Loucy (cell line): Measurements from ENCODE around the gene SDK1.

Experiments
- H2AFZ ChIP-seq: fragments of 200-600 bp; sonication (generic); 2 replicates; pipeline ENCODE4 v1.6.0; 2016; ENCODE audit warnings: antibody characterized with exemption, mild to moderate bottlenecking, low read length, moderate library complexity
- H3F3A ChIP-seq: fragments of 200-600 bp; 2 replicates; pipeline ENCODE4 v1.6.0; 2016; ENCODE audit warnings: antibody characterized with exemption, low read depth, mild to moderate bottlenecking
- H3K27me3 ChIP-seq: fragments of 200-600 bp; sonication (generic); 2 replicates; pipeline ENCODE4 v1.6.1; 2014; ENCODE audit warnings: low read length, mild to moderate bottlenecking; ENCODE audit not compliant: insufficient read depth, poor library complexity, severe bottlenecking
- H3K36me3 ChIP-seq: fragments of 200-600 bp; sonication (generic); 2 replicates; pipeline ENCODE4 v1.6.1; 2016; ENCODE audit warnings: low read length; ENCODE audit not compliant: insufficient read depth
- H3K4me1 ChIP-seq: fragments of 200-600 bp; sonication (generic); 2 replicates; pipeline ENCODE4 v1.5.1; 2014; ENCODE audit warnings: low read length, mild to moderate bottlenecking; ENCODE audit not compliant: insufficient read depth, poor library complexity, severe bottlenecking
- H3K4me2 ChIP-seq: fragments of 200-600 bp; sonication (generic); 2 replicates; pipeline ENCODE4 v1.6.0; 2014; ENCODE audit warnings: antibody characterized with exemption, low read length, low read depth, mild to moderate bottlenecking; ENCODE audit not compliant: poor library complexity, severe bottlenecking
- H3K4me3 ChIP-seq: fragments of 200-600 bp; sonication (generic); 2 replicates; pipeline ENCODE4 v1.5.1; 2014; ENCODE audit warnings: low read length, mild to moderate bottlenecking, mixed read lengths; ENCODE audit not compliant: poor library complexity, severe bottlenecking
- H3K79me2 ChIP-seq: fragments of 200-600 bp; sonication (generic); 2 replicates; pipeline ENCODE4 v1.6.1; 2014; ENCODE audit warnings: low read length; ENCODE audit not compliant: insufficient read depth
- H3K9ac ChIP-seq: fragments of 200-600 bp; sonication (generic); 2 replicates; pipeline ENCODE4 v1.6.0; 2014; ENCODE audit warnings: mild to moderate bottlenecking, low read depth, low read length, moderate library complexity; ENCODE audit not compliant: poor library complexity, severe bottlenecking
- H3K9me2 ChIP-seq: fragments of 200-600 bp; sonication (generic); replicated peaks from 2 replicates; pipeline ENCODE4 v1.6.1; 2016; ENCODE audit warnings: low read depth, low read length, mixed read lengths
- H3K9me3 ChIP-seq: fragments of 200-600 bp; sonication (generic); 2 replicates; pipeline ENCODE4 v1.6.1; 2014; ENCODE audit warnings: mild to moderate bottlenecking, antibody characterized with exemption, low read length, low read depth; ENCODE audit not compliant: insufficient read depth
- H4K20me1 ChIP-seq: fragments of 200-600 bp; sonication (generic); 2 replicates; pipeline ENCODE4 v1.6.0; 2014; ENCODE audit warnings: antibody characterized with exemption, low read length, mild to moderate bottlenecking; ENCODE audit not compliant: insufficient read depth, poor library complexity, severe bottlenecking
- EZH2phosphoT487 ChIP-seq: fragments of 200-600 bp; IDR thresholded peaks from 2 replicates; pipeline ENCODE4 v1.6.1; 2018; ENCODE audit warnings: antibody characterized with exemption, mild to moderate bottlenecking, moderate library complexity, borderline replicate concordance
- TF ChIP-seq, protein P1 (sequence below): fragments of 200-600 bp; sonication (generic); conservative IDR thresholded peaks from 2 replicates; pipeline ENCODE4 v1.5.1; 2014; ENCODE audit warnings: mild to moderate bottlenecking, antibody characterized with exemption, low read length

SDK1 gene

DNA sequence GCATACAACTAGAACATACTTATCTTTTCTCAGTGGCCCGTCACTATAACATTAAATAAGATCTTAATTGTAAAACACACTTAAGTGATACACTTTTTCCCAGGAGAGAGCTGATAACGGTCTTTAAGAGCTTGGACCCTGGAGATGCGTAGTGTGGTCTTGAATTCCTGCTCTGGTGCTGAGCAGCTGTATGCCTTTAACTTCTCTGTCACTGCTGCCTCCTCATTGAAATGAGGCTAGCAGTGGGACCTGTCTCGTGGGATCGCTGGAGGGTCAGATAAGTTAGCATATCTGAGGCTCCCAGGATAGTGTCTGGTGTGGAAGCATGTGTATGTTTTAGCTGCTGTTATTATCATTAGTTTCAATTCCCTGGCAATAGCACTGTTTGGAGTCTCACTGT, 194.9 kb downstream of the SDK1 start:
- Histone ChIP-seq H3K9me2 (no peaks in the 10 kb centered on the region), H3F3A (no peaks in the 10 kb centered on the region), H4K20me1 (no peaks in the 10 kb centered on the region), H3K4me3 (no peak overlapping the region), H2AFZ (no peak overlapping the region), H3K9me3 (peaks cover 3% of the 10 kb centered on the region; the same call in 1 of the 2 replicates), H3K36me3 (no peaks in the 10 kb centered on the region), H3K27me3 (no peaks in the 10 kb centered on the region), H3K9ac (no peak overlapping the region), H3K4me1 (no peaks in the 10 kb centered on the region), H3K79me2 (no peaks in the 10 kb centered on the region), H3K4me2 (no peak overlapping the region)
- TF ChIP-seq EZH2phosphoT487: no peak
- TF ChIP-seq, protein P1, sequence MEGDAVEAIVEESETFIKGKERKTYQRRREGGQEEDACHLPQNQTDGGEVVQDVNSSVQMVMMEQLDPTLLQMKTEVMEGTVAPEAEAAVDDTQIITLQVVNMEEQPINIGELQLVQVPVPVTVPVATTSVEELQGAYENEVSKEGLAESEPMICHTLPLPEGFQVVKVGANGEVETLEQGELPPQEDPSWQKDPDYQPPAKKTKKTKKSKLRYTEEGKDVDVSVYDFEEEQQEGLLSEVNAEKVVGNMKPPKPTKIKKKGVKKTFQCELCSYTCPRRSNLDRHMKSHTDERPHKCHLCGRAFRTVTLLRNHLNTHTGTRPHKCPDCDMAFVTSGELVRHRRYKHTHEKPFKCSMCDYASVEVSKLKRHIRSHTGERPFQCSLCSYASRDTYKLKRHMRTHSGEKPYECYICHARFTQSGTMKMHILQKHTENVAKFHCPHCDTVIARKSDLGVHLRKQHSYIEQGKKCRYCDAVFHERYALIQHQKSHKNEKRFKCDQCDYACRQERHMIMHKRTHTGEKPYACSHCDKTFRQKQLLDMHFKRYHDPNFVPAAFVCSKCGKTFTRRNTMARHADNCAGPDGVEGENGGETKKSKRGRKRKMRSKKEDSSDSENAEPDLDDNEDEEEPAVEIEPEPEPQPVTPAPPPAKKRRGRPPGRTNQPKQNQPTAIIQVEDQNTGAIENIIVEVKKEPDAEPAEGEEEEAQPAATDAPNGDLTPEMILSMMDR: no peak

- TF ChIP-seq EZH2phosphoT487: no peak
- TF ChIP-seq, protein P1: no peak
Observed at GRCh38 chr7:3497796-3498195, 196.7 kb downstream of the SDK1 start.

DNA sequence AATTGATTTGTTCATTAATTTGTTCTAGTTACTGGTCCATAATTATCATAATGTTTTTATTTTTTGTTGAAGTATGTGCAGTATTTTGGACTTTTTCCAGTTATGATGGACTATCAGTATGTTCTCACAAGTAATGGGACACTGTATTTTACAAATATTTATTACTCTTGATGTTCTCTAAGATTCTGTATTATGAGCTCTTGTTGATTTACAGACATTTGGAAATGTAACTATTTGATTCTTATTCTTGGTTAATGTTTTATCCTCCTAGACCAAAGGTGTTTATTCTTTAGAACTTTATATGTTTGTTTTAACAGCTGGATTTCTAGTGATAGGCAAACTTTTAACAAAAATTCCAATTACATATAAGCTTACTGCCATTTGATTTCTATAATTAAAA, 200.6 kb downstream of the SDK1 start:
- peaks cover 3% of the 10 kb centered on the region; the same call in 1 of the 2 replicates for H3K9me3 ChIP-seq
- no peaks in the 10 kb centered on the region for H3K27me3 ChIP-seq
- no peak overlapping the region for H3K4me3 ChIP-seq
- TF ChIP-seq, protein P1: no peak
- no peak for TF ChIP-seq EZH2phosphoT487
- no peaks in the 10 kb centered on the region for H4K20me1 ChIP-seq
- no peak overlapping the region for H3K4me2 ChIP-seq
- 0 out of 2 replicates have a peak, but pooled peaks cover 3% of the 10 kb centered on the region for H3K9me2 ChIP-seq
- H3K79me2 ChIP-seq: no peaks in the 10 kb centered on the region
- no peaks in the 10 kb centered on the region for H3K36me3 ChIP-seq
- no peaks in the 10 kb centered on the region for H3K4me1 ChIP-seq
- no peak overlapping the region for H3K9ac ChIP-seq
- no peak overlapping the region for H2AFZ ChIP-seq
- no peaks in the 10 kb centered on the region for H3F3A ChIP-seq

More at GRCh38 chr7:3497796-3498195, 196.7 kb downstream of the SDK1 start:
- H3K9ac ChIP-seq: no peak overlapping the region
- H4K20me1 ChIP-seq: no peaks in the 10 kb centered on the region
- no peaks in the 10 kb centered on the region for H3K9me2 ChIP-seq
- no peaks in the 10 kb centered on the region for H3K79me2 ChIP-seq
- peaks cover 3% of the 10 kb centered on the region; the same call in 1 of the 2 replicates for H3K9me3 ChIP-seq
- H3F3A ChIP-seq: no peaks in the 10 kb centered on the region
- H3K36me3 ChIP-seq: no peaks in the 10 kb centered on the region
- H3K27me3 ChIP-seq: no peaks in the 10 kb centered on the region
- H3K4me3 ChIP-seq: no peak overlapping the region
- H2AFZ ChIP-seq: no peak overlapping the region
- no peaks in the 10 kb centered on the region for H3K4me1 ChIP-seq
- no peak overlapping the region for H3K4me2 ChIP-seq
